ENCODE measurements around the gene PROSER1. TPM values are rescaled to one million over a fixed set of nuclear protein-coding genes. Genes with fewer than 3 reads are reported as not detected.
A peak's percentile ranks its signal among the peaks of the same experiment; 100 is the strongest.

The PROSER1 gene
- total RNA-seq, 4 donors from 2014 or later: 6.9 to 11.5 (median 9.1) TPM

- H3K4me3 ChIP-seq: no peak overlapping the region
- intact Hi-C loops (cut with DNase I; ENCODE audit: low total_unique reads): no loop called here
- no peak for ATAC-seq
- in situ Hi-C loops (cut with MboI; ENCODE audit: low sequenced_read_pairs in 4 of 4): no loop called here
- H3K27ac ChIP-seq: no peak overlapping the region
- TF ChIP-seq POLR2A (IDR thresholded peaks at IDR 0.05) (no peak), CTCF (IDR thresholded peaks at IDR 0.05 in 4 of 5, conservative IDR thresholded peaks at IDR 0.05 in 1 of 5) (no peak)
- no peaks in the 10 kb centered on the region for H3K9me3 ChIP-seq
- peaks cover 5 to 7% of the 10 kb centered on the region in 2 donors for H3K4me1 ChIP-seq
- DNase-seq: no peak
- peaks cover 0 to 51% of the 10 kb centered on the region in 2 donors for H3K36me3 ChIP-seq
- H3K27me3 ChIP-seq: no peaks in the 10 kb centered on the region
Observed at GRCh38 chr13:39020853-39021462, 16.9 kb downstream of the PROSER1 start.

GRCh38 chr13:39016787-39017186 lies 21.1 kb downstream of the PROSER1 start:
- Histone ChIP-seq H3K9me3 (no peaks in the 10 kb centered on the region), H3K27me3 (no peaks in the 10 kb centered on the region), H3K27ac (peak overlapping the region; percentile 43 to 69 (median 48)), H3K4me1 (peaks cover 9% of the 10 kb centered on the region in 2 donors), H3K4me3 (no peak overlapping the region), H3K36me3 (peaks cover 0 to 42% of the 10 kb centered on the region in 2 donors)
- in situ Hi-C loops (cut with MboI; ENCODE audit: low sequenced_read_pairs in 4 of 4): no loop called here
- intact Hi-C loops (cut with DNase I; ENCODE audit: low total_unique reads): no loop called here
- ATAC-seq (peak; percentile 85 to 87), DNase-seq (no peak)
- peak in 3 of 5 experiments; percentile 27 to 53 (median 37) for TF ChIP-seq CTCF (IDR thresholded peaks at IDR 0.05 in 4 of 5, conservative IDR thresholded peaks at IDR 0.05 in 1 of 5)
- no peak for TF ChIP-seq POLR2A (IDR thresholded peaks at IDR 0.05)

- intact Hi-C loops (cut with DNase I; ENCODE audit: low total_unique reads) (no loop called here), in situ Hi-C loops (cut with MboI; ENCODE audit: low sequenced_read_pairs in 4 of 4) (no loop called here)
- no peak for DNase-seq
- Histone ChIP-seq H3K9me3 (no peaks in the 10 kb centered on the region), H3K4me3 (no peak overlapping the region), H3K27me3 (no peaks in the 10 kb centered on the region), H3K4me1 (peaks cover 9% of the 10 kb centered on the region in 2 donors), H3K27ac (peak overlapping the region; percentile 43 to 69 (median 48)), H3K36me3 (peaks cover 0 to 42% of the 10 kb centered on the region in 2 donors)
- ATAC-seq: peak; percentile 74 to 88
- TF ChIP-seq CTCF (IDR thresholded peaks at IDR 0.05 in 4 of 5, conservative IDR thresholded peaks at IDR 0.05 in 1 of 5): no peak
- TF ChIP-seq POLR2A (IDR thresholded peaks at IDR 0.05): no peak
Observed at GRCh38 chr13:39016087-39016486, 21.8 kb downstream of the PROSER1 start.

GRCh38 chr13:39013462-39013861 lies 24.4 kb downstream of the PROSER1 start:
- intact Hi-C loops (cut with DNase I; ENCODE audit: low total_unique reads) (no loop called here), in situ Hi-C loops (cut with MboI; ENCODE audit: low sequenced_read_pairs in 4 of 4) (no loop called here)
- no peaks in the 10 kb centered on the region for H3K9me3 ChIP-seq
- no peak overlapping the region for H3K27ac ChIP-seq
- ATAC-seq: no peak
- no peaks in the 10 kb centered on the region for H3K27me3 ChIP-seq
- H3K4me1 ChIP-seq: peaks cover 9% of the 10 kb centered on the region in 2 donors
- DNase-seq: no peak
- no peak overlapping the region for H3K4me3 ChIP-seq
- H3K36me3 ChIP-seq: peaks cover 0 to 57% of the 10 kb centered on the region in 2 donors
- TF ChIP-seq CTCF (IDR thresholded peaks at IDR 0.05 in 4 of 5, conservative IDR thresholded peaks at IDR 0.05 in 1 of 5) (no peak), POLR2A (IDR thresholded peaks at IDR 0.05) (no peak)
